ENCODE data around the gene POU4F1. TPM values are rescaled to one million over a fixed set of nuclear protein-coding genes. Genes with fewer than 3 reads are reported as not detected.

Gene POU4F1
- total RNA-seq, 1 donor from 2014 or later: 0.04 TPM

GRCh38 chr13:78596399-78596735 lies 7.0 kb downstream of the POU4F1 start:
- H3K9me3 Mint-ChIP-seq: peaks cover 3% of the 10 kb centered on the region
- ChIA-PET POLR2A (no interaction called here), CTCF (interaction anchor here (1.3 kb wide), 1 partner anchor 11 kb away, joined by 3 read pairs; no protein-coding TSS in a partner anchor)
- no peak overlapping the region for H3K27ac Mint-ChIP-seq
- TF ChIP-seq, protein P1, sequence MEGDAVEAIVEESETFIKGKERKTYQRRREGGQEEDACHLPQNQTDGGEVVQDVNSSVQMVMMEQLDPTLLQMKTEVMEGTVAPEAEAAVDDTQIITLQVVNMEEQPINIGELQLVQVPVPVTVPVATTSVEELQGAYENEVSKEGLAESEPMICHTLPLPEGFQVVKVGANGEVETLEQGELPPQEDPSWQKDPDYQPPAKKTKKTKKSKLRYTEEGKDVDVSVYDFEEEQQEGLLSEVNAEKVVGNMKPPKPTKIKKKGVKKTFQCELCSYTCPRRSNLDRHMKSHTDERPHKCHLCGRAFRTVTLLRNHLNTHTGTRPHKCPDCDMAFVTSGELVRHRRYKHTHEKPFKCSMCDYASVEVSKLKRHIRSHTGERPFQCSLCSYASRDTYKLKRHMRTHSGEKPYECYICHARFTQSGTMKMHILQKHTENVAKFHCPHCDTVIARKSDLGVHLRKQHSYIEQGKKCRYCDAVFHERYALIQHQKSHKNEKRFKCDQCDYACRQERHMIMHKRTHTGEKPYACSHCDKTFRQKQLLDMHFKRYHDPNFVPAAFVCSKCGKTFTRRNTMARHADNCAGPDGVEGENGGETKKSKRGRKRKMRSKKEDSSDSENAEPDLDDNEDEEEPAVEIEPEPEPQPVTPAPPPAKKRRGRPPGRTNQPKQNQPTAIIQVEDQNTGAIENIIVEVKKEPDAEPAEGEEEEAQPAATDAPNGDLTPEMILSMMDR (IDR thresholded peaks at IDR 0.05): no peak
- no peaks in the 10 kb centered on the region for H3K36me3 Mint-ChIP-seq (ENCODE audit: low read depth)
- peaks cover 19% of the 10 kb centered on the region for H3K4me1 Mint-ChIP-seq
- intact Hi-C loops (cut with micrococcal nuclease): loop anchor here (5.0 kb wide), 1 partner anchor 459 kb away; no protein-coding TSS in a partner anchor
- peaks cover 67% of the 10 kb centered on the region for H3K27me3 Mint-ChIP-seq
- ATAC-seq (ENCODE audit: low read depth): no peak
- DNase-seq: no peak
- H3K4me3 Mint-ChIP-seq: no peak overlapping the region

DNA sequence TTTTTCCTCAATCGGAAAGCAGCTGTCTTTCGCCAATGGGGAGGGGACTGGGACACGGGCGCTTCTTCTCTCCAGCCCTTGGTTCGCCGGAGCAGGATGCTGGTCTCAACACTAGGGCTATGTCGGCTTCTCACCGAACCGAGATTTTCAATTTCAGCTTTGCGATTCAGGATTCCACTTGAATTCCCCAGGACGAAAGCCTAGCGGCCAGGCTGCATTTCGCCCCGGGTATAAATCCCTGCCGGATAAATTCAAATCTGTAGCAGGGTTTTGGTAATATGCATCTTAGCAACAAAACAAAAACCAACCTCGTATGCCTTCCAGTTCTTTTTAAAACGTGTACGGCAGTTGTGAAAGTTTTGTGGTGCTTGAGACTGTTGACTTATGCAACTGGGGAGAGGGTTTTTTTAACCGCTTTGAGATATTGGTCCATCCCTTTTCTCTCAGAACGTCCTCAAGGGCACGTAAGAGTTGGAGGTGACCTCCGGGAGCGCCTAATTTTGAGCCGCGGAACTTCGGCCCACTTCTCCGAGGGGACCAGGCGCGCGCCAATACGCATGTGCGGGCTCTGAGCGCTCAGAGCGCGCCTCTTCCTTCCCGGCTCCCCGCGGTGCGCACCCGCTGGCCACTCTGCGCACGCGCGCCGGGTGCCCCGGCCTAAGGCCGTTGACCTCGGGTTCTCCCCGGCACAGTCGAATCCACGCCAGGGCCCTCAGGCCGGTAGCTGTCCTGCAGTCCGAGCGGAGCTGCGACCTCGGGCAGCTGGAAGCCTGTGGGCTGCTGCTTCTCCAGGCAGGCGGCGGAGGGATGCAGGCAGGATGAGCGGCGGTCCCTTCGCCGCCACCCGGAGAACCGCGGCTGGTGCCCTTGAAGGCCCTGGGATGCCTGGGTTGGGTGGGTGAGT lies 7.6 kb downstream of the POU4F1 start:
- ChIA-PET CTCF (no interaction called here), POLR2A (no interaction called here)
- Mint-ChIP-seq H3K27me3 (peaks cover 66% of the 10 kb centered on the region), H3K9me3 (peaks cover 3% of the 10 kb centered on the region), H3K36me3 (ENCODE audit: low read depth) (no peaks in the 10 kb centered on the region), H3K4me1 (peaks cover 12% of the 10 kb centered on the region), H3K4me3 (no peak overlapping the region), H3K27ac (no peak overlapping the region)
- TF ChIP-seq, protein P1 (IDR thresholded peaks at IDR 0.05): no peak
- no peak for ATAC-seq (ENCODE audit: low read depth)
- intact Hi-C loops (cut with micrococcal nuclease): loop anchor here (1.0 to 5.0 kb wide), 3 partner anchors 9 to 458 kb away; no protein-coding TSS in a partner anchor
- DNase-seq: no peak

DNA sequence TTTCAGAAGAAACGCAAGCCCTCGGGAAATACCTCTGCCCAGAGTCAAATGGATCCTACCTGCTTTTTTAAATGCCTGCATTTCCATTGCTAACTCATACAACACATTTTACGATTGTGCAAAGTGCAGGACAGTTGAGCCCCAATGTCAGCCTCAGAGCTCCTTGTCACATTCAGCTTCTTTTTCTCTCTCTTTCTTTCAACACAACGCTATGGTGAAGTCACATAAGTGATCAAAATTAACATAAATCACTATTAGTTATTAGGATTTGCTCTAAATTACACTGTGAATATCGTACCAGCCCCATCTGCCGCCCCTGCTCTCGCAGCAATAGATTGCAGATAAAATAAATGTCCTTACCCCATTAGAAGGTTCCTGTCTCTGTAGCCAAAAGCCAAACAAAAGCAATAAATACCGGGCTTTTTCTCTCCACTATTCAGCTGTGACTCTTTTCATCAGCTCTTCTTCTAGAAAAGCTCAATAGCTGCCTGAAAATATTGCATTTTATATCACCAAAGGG lies 8.8 kb downstream of the POU4F1 start:
- TF ChIP-seq, protein P1 (IDR thresholded peaks at IDR 0.05): no peak
- peaks cover 62% of the 10 kb centered on the region for H3K27me3 Mint-ChIP-seq
- no peak for ATAC-seq (ENCODE audit: low read depth)
- H3K27ac Mint-ChIP-seq: no peak overlapping the region
- H3K4me1 Mint-ChIP-seq: peaks cover 6% of the 10 kb centered on the region
- intact Hi-C loops (cut with micrococcal nuclease): loop anchor here (2.0 kb wide), 1 partner anchor 14 kb away; no protein-coding TSS in a partner anchor
- ChIA-PET POLR2A (no interaction called here), CTCF (no interaction called here)
- no peaks in the 10 kb centered on the region for H3K36me3 Mint-ChIP-seq (ENCODE audit: low read depth)
- H3K4me3 Mint-ChIP-seq: no peak overlapping the region
- DNase-seq: no peak
- peaks cover 3% of the 10 kb centered on the region for H3K9me3 Mint-ChIP-seq

GRCh38 chr13:78593652-78594455 lies 9.5 kb downstream of the POU4F1 start:
- Mint-ChIP-seq H3K4me3 (no peak overlapping the region), H3K9me3 (peaks cover 5% of the 10 kb centered on the region), H3K27me3 (peaks cover 62% of the 10 kb centered on the region), H3K27ac (no peak overlapping the region), H3K36me3 (ENCODE audit: low read depth) (no peaks in the 10 kb centered on the region), H3K4me1 (peaks cover 6% of the 10 kb centered on the region)
- ChIA-PET CTCF (no interaction called here), POLR2A (no interaction called here)
- intact Hi-C loops (cut with micrococcal nuclease): loop anchor here (2.0 kb wide), 1 partner anchor 15 kb away; no protein-coding TSS in a partner anchor
- ATAC-seq (ENCODE audit: low read depth): no peak
- TF ChIP-seq, protein P1 (IDR thresholded peaks at IDR 0.05): no peak
- no peak for DNase-seq

GRCh38 chr13:78593129-78593528 lies 10.2 kb downstream of the POU4F1 start:
- Mint-ChIP-seq H3K27me3 (peaks cover 68% of the 10 kb centered on the region), H3K9me3 (peaks cover 5% of the 10 kb centered on the region), H3K27ac (no peak overlapping the region), H3K4me1 (peaks cover 6% of the 10 kb centered on the region), H3K4me3 (no peak overlapping the region), H3K36me3 (ENCODE audit: low read depth) (no peaks in the 10 kb centered on the region)
- no peak for DNase-seq
- intact Hi-C loops (cut with micrococcal nuclease): no loop called here
- no peak for ATAC-seq (ENCODE audit: low read depth)
- TF ChIP-seq, protein P1 (IDR thresholded peaks at IDR 0.05): no peak
- POLR2A ChIA-PET: no interaction called here
- CTCF ChIA-PET: no interaction called here
